HepG2 (cell line): ENCODE measurements around the gene MLYCD. TPM values are rescaled to one million over a fixed set of nuclear protein-coding genes. Genes with fewer than 3 reads are reported as not detected.
A peak's percentile ranks its signal among the peaks of the same experiment; 100 is the strongest.

Experiments
- AFF4 ChIP-seq: sonication (generic); formaldehyde crosslinking; IDR thresholded peaks from 2 replicates; pipeline ENCODE4 v1.4.0; 2020; ENCODE audit warnings: missing genetic modification reagents
- CBX1 ChIP-seq: IDR thresholded peaks from one replicate; pipeline ENCODE4 v1.6.1; 2016; ENCODE audit warnings: antibody characterized with exemption, low read depth
- CHD2 ChIP-seq: IDR thresholded peaks from 2 replicates; pipeline ENCODE4 v1.6.1; 2011; ENCODE audit warnings: low read depth, low read length, improper control_type of control experiment
- FOXP1 ChIP-seq, 2 experiments: fragments of 450-650 bp in 1 of 2; IDR thresholded peaks; 2 replicates each; pipeline ENCODE4 v1.6.1; 2017 to 2018; ENCODE audit warnings: antibody characterized with exemption in 1 of 2
- GATA4 ChIP-seq: sonication (generic); IDR thresholded peaks from 2 replicates; pipeline ENCODE4 v1.6.1; 2016; ENCODE audit warnings: antibody characterized with exemption, low read depth, borderline replicate concordance
- IRX3 ChIP-seq: sonication (generic); formaldehyde crosslinking; IDR thresholded peaks from 2 replicates; pipeline ENCODE4 v1.8.1; 2023; ENCODE audit warnings: mild to moderate bottlenecking, low read depth, missing genetic modification reagents, borderline replicate concordance
- KDM6A ChIP-seq: IDR thresholded peaks from 2 replicates; pipeline ENCODE4 v1.6.1; 2016; ENCODE audit warnings: low read depth
- MED1 ChIP-seq: sonication (generic); formaldehyde crosslinking; IDR thresholded peaks from 2 replicates; pipeline ENCODE4 v1.4.0; 2020; ENCODE audit warnings: missing genetic modification reagents
- SKI ChIP-seq: fragments of 450-650 bp; IDR thresholded peaks from one replicate; pipeline ENCODE4 v1.6.1; 2018; ENCODE audit warnings: mild to moderate bottlenecking; ENCODE audit not compliant: partially characterized antibody
- ZFP36L2 ChIP-seq: sonication (generic); formaldehyde crosslinking; IDR thresholded peaks from 2 replicates; pipeline ENCODE4 v1.4.0; 2020; ENCODE audit warnings: missing genetic modification reagents
- ZNF576 ChIP-seq: sonication (generic); formaldehyde crosslinking; IDR thresholded peaks from 2 replicates; pipeline ENCODE4 v1.4.0; 2020; ENCODE audit warnings: mild to moderate bottlenecking, missing genetic modification reagents
- ZNF644 ChIP-seq: IDR thresholded peaks from 2 replicates; pipeline ENCODE4 v1.6.1; 2016; ENCODE audit warnings: low read depth
- ZNF747 ChIP-seq: sonication (generic); formaldehyde crosslinking; IDR thresholded peaks from 2 replicates; pipeline ENCODE4 v1.8.1; 2023; ENCODE audit warnings: missing genetic modification reagents, mild to moderate bottlenecking, borderline replicate concordance
- ZNF883 ChIP-seq: sonication (generic); formaldehyde crosslinking; IDR thresholded peaks from 2 replicates; pipeline ENCODE4 v1.5.1; 2020; ENCODE audit warnings: mild to moderate bottlenecking, missing genetic modification reagents; ENCODE audit errors: not compliant biosample characterization
- polyA plus RNA-seq, 8 experiments: library from polyadenylated mRNA; depleted of rRNA in 3 of 8; stranded (reverse) in 7 of 8; unstranded in 1 of 8; fragments of >200 nt; fragmentation: Illumina TruSeq in 4 of 8; extraction: Trizol in 4 of 8; gene quantifications; 2 replicates each; pipeline versions ENCODE4 v1.2.1 to v1.2.3, GENCODE V29; 2011 to 2016; ENCODE audit warnings: low read depth in 4 of 8, missing spikeins in 1 of 8, mixed read lengths in 1 of 8; ENCODE audit not compliant: insufficient read depth in 1 of 8
- total RNA-seq, 5 experiments: library from RNA; depleted of rRNA; stranded (reverse); fragments of >200 nt; fragmentation: Illumina TruSeq; extraction: Trizol; gene quantifications; 2 replicates each; pipeline ENCODE4 v1.2.3, GENCODE V29; 2016; ENCODE audit warnings: low read depth in 1 of 5
- TF ChIP-seq, protein P1 (sequence below): sonication (generic); formaldehyde crosslinking; IDR thresholded peaks from 2 replicates; pipeline ENCODE4 v1.5.1; 2020; ENCODE audit warnings: mild to moderate bottlenecking, missing genetic modification reagents, borderline replicate concordance
- TF ChIP-seq, protein P2 (sequence below): sonication (generic); formaldehyde crosslinking; IDR thresholded peaks from 2 replicates; pipeline ENCODE4 v1.4.0; 2020; ENCODE audit warnings: mild to moderate bottlenecking, low read depth, missing genetic modification reagents
- TF ChIP-seq, protein P3 (sequence below), 2 experiments: fragments of 450-650 bp in 1 of 2; sonication (generic) in 1 of 2; formaldehyde crosslinking; IDR thresholded peaks; 2 replicates each; pipeline versions ENCODE4 v1.5.0 to v1.8.0; 2020 to 2022; ENCODE audit warnings: mild to moderate bottlenecking in 1 of 2, missing genetic modification reagents in 1 of 2

Gene MLYCD
- total and polyA plus RNA-seq, 2 of the 13 experiments (the other 11 are each of a cell fraction or from before 2014, with no cell fraction given) = 1.8 to 4.0 TPM

DNA sequence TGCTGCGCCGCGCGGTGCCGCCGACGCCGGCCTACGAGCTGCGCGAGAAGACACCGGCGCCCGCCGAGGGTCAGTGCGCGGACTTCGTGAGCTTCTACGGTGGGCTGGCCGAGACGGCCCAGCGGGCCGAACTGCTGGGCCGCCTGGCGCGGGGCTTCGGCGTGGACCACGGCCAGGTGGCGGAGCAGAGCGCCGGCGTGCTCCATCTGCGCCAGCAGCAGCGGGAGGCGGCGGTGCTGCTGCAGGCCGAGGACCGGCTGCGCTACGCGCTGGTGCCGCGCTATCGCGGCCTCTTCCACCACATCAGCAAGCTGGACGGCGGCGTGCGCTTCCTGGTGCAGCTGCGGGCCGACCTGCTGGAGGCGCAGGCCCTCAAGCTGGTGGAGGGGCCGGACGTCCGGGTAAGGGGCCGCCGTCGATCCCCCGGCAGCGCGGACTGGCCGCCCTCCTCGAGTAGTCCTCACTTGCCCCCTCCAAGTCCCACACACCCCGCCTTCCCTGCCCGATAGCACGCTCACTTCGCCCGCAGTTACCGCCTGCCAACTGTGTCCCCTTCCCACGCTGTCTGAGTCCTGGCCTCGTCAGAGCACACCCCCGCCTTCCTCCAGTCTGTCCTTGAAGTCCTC lies 470 bp downstream of the MLYCD start (continued):
- TF ChIP-seq, protein P1, sequence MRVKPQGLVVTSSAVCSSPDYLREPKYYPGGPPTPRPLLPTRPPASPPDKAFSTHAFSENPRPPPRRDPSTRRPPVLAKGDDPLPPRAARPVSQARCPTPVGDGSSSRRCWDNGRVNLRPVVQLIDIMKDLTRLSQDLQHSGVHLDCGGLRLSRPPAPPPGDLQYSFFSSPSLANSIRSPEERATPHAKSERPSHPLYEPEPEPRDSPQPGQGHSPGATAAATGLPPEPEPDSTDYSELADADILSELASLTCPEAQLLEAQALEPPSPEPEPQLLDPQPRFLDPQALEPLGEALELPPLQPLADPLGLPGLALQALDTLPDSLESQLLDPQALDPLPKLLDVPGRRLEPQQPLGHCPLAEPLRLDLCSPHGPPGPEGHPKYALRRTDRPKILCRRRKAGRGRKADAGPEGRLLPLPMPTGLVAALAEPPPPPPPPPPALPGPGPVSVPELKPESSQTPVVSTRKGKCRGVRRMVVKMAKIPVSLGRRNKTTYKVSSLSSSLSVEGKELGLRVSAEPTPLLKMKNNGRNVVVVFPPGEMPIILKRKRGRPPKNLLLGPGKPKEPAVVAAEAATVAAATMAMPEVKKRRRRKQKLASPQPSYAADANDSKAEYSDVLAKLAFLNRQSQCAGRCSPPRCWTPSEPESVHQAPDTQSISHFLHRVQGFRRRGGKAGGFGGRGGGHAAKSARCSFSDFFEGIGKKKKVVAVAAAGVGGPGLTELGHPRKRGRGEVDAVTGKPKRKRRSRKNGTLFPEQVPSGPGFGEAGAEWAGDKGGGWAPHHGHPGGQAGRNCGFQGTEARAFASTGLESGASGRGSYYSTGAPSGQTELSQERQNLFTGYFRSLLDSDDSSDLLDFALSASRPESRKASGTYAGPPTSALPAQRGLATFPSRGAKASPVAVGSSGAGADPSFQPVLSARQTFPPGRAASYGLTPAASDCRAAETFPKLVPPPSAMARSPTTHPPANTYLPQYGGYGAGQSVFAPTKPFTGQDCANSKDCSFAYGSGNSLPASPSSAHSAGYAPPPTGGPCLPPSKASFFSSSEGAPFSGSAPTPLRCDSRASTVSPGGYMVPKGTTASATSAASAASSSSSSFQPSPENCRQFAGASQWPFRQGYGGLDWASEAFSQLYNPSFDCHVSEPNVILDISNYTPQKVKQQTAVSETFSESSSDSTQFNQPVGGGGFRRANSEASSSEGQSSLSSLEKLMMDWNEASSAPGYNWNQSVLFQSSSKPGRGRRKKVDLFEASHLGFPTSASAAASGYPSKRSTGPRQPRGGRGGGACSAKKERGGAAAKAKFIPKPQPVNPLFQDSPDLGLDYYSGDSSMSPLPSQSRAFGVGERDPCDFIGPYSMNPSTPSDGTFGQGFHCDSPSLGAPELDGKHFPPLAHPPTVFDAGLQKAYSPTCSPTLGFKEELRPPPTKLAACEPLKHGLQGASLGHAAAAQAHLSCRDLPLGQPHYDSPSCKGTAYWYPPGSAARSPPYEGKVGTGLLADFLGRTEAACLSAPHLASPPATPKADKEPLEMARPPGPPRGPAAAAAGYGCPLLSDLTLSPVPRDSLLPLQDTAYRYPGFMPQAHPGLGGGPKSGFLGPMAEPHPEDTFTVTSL (CRISPR knock-in tag) = no peak
- TF ChIP-seq ZNF883 (CRISPR knock-in tag) (peak; percentile 94), IRX3 (CRISPR knock-in tag) (no peak), CHD2 (no peak), SKI (no peak), ZNF644 (no peak), ZNF576 (CRISPR knock-in tag) (no peak), MED1 (CRISPR knock-in tag) (no peak), CBX1 (no peak), ZNF747 (CRISPR knock-in tag) (no peak; the same call in 1 of the 2 replicates), AFF4 (CRISPR knock-in tag) (no peak), GATA4 (no peak), KDM6A (no peak), FOXP1 (IDR thresholded peaks at IDR 0.05) (no peak), FOXP1 (CRISPR knock-in tag; IDR thresholded peaks at IDR 0.05) (no peak), ZFP36L2 (CRISPR knock-in tag) (no peak)
- TF ChIP-seq, protein P2, sequence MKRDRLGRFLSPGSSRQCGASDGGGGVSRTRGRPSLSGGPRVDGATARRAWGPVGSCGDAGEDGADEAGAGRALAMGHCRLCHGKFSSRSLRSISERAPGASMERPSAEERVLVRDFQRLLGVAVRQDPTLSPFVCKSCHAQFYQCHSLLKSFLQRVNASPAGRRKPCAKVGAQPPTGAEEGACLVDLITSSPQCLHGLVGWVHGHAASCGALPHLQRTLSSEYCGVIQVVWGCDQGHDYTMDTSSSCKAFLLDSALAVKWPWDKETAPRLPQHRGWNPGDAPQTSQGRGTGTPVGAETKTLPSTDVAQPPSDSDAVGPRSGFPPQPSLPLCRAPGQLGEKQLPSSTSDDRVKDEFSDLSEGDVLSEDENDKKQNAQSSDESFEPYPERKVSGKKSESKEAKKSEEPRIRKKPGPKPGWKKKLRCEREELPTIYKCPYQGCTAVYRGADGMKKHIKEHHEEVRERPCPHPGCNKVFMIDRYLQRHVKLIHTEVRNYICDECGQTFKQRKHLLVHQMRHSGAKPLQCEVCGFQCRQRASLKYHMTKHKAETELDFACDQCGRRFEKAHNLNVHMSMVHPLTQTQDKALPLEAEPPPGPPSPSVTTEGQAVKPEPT = no peak
- TF ChIP-seq, protein P3, sequence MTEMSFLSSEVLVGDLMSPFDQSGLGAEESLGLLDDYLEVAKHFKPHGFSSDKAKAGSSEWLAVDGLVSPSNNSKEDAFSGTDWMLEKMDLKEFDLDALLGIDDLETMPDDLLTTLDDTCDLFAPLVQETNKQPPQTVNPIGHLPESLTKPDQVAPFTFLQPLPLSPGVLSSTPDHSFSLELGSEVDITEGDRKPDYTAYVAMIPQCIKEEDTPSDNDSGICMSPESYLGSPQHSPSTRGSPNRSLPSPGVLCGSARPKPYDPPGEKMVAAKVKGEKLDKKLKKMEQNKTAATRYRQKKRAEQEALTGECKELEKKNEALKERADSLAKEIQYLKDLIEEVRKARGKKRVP (CRISPR knock-in tag; IDR thresholded peaks at IDR 0.05) = no peak
